HPDE6-E6E7 (cell line): ENCODE results near the gene RILP.

ENCODE experiments used
- DNase-seq: peaks from one replicate; pipeline ENCODE4 v3.0.0; 2011; ENCODE audit warnings: missing footprints; ENCODE audit errors: extremely low spot score

Gene RILP

DNA sequence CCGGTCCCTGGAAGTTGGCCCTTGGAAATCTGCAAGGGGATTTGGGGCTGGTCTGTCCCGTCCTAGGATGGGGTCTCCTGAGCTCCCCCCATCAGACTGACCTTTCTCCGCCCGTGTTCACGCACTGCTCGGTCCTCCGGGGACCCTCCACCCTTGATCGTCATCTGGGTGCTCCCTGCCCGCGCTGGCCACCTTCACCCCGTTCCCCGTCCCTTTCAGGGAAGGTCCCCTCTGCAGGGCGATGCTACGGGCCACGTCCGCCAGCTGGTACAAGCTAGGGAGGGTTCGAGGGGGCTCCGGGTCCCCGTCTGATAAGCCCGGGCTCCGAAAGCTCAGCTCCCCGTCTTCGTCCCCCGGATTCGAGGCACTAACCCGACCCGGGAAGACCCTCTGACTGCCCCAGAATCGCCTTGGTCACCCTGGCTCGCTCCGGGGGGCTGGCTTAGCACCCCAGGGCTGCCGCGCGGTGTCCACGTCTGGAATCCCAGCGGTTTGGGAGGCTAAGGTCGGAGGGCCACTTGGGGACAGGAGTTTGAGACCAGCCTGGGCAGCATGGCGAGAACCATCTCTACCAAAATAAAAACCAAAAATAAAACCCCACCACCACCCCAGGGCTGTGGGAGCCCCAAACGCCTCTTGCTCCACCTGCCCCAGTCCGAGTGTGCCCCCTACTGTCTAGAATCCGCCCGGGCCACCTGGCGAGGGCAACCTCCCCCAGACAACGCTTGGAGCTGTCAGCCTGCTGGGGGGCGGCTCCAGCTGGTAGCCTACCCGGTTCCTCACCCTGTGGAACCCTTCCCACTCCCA lies 20.0 kb downstream of the RILP start:
- DNase-seq, result no peak

DNA sequence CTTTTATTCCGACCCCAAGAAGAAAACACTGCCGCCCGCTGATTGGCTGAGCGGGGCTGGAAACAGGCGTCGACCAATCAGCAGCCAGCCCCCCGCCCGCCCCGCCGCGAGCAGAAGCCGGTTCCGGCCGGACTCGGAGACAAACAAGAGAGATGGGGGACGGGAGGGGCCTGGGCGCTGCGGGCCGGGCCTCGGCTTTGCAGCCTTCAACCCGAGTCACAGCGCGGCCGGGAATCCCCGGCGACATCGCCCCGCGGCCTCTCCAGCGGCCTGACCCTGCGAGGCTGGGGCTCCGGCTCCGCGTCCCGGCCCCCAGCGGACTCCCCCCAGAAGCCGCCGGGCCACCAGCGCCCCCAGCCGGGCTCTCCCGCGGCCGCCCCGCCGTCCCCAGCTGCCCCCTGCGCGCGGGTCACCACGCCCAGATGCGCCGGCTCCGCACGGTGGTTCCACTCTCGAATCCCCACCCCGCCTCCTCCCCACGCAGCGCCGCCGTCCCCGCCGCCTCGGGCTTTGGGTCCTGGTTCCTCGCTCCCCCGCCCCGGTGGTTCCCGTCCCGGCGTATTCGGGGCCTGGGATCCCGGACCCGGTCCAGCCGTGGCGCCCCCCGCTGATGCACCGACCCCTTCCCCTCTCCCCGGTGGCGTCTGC lies 20.7 kb downstream of the RILP start:
- DNase-seq, result peak; percentile 97

DNA sequence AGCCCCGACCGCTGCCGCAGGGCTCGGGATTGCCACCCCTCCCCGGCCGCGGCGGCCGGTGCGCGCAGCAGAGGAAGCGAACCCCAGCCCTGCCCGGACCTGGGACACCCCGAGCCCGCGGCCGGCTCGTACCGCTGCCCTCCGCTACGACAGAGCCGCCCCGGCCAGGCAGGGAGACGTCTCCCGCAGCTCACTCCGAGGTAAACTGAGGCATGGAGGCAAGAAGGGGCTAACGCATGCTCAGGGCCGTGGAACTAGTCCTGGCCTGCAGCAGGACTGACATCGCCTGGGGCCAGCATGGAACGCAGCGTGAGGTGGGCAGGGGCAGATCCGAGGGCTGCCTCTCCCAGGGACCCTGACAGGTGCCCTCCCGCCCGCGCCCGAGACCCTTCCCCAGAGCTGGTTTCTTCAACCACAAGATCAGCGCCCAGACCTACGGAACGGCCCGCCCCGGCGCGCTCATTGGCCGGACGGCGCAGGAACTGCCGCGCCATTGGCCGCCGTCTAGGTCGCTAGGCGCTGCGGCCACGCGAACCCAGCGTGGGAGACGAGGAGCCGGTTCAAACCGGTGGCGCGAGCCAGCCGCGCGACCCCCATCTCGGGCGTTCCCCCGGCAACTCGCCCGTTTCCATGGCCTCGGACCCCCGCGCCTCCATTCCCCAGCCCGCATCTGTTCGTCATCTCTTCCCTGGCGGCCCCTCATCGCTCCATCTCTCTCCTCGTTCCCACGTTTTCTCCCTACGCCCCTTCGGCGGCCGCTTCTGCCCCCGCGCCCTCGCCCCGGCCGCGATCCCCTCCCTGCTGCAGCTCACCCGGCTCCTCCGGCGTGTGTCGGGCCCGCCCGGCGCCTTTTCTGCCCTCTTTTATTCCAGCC lies 21.4 kb downstream of the RILP start, which contains the start of gene SLC43A2:
TSS of gene SLC43A2 (minus strand) at position 853 of the 874 bp plus-strand sequence. CDS start 960 bp downstream, outside the sequence.
- DNase-seq, result peak; percentile 87

DNA sequence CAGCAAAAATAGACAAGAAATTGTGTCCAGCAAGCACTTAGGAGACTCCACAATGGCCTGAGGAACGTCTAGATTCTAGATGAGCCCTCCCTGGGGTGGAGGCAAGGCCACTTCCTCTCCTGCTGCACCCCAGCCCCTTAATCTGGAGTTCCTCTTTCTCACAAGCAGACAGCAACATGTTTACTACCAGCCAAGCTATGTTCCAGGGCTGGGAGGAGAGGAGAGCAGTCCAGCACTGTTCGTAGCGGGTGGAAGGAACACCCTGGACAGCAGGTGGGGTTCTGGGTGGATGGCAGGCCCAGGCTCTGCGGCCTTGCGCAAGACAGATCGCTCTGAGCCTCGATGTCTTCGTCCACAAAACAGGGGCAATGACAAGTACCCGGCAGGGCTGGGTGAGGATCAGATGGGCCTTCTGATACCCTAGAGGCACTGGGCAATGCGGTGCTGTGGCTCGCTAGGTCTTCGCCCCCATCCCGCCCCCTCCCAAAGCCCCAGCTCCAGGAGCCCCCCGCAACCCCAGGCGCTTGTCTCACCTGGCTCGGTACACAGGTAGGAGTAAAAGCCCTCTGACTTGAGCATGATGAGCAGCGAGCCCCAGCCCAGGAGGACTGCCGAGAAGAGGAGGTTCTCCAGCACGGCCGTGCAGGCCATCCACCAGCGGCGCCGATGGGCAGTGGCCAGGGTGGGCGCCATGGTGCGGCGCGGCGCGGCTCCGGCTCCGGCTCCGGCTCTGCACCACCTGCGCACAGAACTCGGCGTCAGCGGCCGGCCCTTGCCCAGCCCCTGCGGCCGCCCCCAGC lies 22.3 kb downstream of the RILP start:
- DNase-seq, result no peak

DNA sequence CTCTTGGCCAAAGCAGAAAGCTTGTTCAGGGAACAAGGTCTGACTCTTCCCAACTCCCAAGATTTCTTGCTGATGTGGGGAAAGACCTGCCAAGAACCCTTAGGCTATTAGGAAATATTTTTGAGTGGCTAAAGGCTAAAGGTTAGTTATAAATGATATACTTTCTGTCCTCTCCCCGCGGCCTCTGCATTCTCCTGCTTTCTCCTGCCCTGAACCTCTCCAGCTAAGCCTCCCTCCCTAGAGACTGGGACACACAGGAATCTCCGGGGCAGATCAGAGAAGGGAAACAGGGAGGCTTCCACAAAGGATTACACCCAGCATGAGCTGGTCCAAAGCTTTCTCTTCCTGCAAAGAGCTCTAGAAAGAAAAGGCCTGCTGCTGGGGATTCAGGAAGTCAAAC lies 23.3 kb downstream of the RILP start:
- DNase-seq, result no peak

DNA sequence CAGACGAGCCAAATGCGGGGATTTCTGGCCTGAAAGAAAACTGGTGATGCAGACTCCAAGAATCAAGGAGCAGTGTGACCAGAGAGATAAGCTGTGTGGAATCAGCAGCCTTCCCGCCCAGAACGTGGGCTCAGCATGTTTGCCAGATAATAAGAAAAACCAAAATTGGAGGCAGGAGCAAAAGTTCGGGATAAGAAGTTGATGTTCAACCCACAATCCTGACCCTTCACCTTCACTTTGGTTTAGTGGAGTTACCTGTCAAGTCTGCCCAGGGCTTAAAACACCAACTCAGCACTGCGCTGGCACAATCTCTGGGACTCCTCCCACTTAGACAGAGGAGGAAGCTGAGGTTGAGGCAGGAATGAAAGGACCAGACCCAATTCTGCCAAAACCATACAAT lies 24.1 kb downstream of the RILP start:
- DNase-seq, result no peak

DNA sequence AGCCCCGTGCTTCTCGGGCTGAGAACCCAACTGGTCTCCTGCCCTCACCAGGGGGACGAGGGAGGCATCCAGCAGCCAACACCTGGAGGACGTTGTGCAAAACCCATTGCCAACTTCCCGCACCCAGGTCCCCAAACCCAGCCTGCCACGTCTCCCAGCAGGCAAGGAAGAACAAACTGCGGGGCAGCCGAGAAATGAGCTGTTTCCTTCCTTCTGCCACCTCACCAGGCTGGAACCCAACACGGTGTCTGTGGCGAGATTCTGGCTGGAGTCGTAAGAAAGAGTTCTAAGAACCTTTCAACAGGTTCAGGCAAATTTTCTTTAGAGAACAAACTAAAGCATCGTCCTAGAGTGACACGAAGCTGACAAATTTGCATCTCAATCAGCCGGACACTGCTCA lies 24.6 kb downstream of the RILP start:
- no peak for DNase-seq

DNA sequence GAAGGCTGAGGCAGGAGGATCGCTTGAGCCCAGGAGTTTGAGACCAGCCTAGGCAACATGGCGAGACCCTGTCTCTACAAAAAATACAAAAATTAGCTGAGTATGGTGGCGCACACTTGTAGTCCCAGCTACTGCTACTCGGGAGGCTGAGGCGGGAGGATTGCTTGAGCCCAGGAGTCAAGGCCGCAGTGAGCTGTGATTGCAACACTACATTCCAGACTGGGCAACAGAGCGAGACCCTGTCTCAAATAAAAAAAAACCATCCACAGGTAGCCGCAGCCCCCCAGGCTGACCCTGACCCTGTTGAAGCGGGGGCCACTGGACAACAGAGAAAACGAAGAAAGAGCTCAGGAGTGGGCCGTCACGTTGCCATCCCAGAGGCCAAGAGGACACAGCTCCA lies 25.0 kb downstream of the RILP start:
- DNase-seq, result no peak

DNA sequence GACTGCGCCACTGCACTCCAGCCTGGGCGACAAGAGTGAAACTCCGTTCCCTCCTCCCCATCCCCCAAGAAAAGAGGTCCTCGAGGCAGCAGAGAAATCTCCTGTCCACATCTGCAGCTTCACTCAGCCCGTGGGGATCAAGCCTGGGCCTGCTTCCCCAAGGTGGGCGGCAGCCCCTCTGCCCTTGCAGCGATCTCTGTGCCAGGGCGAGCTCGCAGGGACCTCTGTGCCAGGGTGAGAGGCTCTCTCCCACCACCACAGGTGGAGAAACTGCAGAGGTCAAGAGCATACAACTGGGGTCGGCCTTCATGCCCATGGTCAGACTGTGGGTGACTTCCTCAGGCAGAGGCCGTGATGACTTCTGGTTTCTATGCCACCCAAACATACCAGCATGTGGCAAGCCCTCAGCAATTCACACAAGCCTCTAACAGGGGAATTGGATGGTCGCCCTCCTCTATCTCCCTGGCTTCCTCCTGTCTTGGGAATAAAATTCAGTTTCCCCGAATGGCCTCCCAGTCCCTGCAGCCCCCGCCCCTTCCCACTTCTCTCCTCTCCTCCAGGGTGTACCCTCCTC lies 26.5 kb downstream of the RILP start:
- no peak for DNase-seq

DNA sequence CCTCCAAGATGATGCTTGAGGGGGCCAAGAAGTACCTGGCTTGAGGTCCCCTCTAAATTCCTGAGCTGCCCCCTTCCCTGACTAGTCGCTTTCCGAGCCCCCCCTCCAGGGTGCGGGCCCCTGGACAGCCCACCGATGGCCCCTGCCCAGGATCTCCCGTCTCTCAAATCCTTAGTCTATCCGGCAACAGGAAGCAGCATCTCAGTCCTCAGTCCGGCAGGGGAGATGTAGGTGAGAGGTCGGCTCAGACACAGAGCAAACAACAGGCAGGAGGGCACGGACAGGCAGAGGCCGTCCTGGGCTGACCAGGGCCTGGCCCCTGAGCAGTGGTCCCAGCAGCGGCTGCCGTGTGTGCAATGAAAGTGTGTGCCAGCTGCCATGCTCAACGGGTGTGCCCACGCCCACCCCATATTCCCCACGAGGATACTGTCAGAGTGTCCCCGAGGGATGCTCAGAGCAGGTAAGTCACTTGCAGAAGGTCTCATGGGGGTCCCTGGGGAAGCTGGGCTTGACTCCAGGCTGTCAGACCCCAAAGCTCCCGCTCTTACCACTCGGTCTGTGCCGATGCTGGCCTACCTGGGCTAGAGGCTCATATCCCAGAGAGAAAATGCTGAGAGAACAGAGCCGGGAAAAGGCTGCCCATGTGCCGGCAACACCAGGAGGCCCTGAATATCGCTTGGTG lies 28.3 kb downstream of the RILP start:
- DNase-seq, result no peak

DNA sequence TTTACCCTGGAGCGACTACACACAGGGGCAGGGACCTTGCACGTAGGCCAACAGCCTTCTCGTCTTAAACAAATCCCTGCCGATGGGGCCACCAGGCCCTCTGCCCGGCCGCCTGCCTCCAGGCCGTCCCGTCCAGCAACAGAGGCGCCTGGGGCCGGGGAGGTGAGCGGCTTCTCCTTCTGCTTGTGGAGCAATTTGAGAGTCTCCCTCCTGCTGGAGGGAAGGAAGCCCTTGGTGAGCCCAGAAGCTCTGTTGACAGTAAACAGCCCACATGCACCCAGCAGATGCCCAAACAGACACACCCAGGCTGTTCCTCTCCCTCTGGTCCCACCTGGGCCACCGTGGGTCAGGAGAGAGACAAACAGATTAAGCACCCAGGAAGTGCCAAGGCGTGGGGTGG lies 29.2 kb downstream of the RILP start:
- no peak for DNase-seq

DNA sequence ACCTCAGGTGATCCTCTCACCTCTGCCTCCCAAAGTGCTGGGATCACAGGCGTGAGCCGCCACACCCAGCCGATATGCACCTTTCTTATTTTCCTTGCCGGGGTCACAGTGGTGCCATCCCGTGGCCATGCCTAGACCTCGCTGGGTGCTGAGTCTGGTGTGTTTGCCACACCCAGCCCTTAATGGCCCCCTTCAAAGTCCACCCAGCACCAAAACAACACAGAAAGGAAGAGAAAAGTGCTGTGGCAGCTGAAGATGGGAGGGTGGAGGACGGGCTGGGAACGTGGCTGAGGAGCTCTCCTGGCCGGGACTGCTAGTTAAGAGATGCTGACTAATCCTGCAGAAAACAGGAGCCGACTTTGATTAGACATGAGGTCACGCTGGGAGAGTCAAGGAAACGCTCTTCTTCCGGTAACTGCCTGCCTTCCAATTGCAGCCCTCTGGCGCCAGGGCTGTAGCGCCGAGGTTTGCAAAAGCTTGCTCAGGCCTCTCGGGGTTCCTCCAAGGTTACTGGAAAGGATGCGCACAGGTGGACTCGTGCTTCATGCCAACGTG lies 32.0 kb downstream of the RILP start:
- peak; percentile 60 for DNase-seq

DNA sequence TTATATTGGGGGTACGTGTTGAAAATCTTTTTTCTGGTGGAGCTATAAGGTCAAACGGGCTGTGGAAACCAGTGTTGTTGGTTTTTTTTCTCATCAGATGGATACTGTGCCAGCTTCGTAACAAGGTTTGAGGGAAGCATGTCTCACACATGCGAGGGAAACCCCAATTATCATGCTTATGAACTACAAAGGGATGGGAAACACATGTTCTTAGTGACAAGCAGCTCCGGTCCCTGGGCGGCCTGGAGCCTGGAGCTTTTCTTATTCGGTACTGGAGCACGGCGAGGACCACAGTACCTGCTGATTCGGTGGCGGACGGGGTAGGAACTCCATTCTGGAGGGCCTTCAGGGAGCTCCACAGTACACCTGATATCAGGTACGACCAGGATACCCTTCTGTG lies 33.6 kb downstream of the RILP start:
- no peak for DNase-seq

DNA sequence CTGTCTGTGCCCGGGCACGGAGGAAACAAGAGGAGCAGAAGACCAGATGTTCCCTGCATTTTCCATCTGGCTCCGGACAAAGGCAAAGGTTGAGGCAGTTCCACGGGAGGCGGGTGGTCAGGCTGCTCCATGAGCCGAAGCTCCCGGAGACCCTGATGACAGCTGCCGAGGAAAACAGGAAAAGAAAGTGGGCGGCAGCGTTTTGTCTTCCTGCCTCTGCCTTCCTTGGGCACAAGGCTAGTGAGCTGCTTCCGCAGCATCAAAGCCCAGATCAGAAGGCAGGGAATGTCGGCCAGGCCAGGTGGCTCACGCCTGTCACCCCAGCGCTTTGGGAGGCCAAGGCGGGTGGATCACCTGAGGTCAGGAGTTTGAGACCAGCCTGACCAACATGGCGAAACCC lies 37.3 kb downstream of the RILP start:
- DNase-seq, result no peak

DNA sequence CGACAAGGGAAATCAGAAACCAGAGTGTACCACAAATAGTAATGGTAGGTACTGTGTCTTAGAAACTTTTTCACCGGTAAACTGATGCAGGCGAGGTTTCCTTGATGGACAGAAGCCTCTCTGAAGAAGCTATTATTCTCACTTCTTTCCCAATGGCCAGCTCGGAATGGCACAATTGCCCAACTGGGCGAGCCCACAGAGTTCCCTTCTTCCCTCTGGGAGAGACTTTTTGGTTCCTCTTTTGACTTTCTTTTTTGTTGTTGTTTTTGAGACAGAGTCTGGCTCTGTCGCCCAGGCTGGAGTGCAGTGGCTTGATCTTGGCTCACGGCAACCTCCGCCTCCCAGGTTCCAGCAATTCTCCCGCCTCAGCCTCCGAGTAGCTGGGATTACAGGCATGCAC lies 38.0 kb downstream of the RILP start:
- no peak for DNase-seq

DNA sequence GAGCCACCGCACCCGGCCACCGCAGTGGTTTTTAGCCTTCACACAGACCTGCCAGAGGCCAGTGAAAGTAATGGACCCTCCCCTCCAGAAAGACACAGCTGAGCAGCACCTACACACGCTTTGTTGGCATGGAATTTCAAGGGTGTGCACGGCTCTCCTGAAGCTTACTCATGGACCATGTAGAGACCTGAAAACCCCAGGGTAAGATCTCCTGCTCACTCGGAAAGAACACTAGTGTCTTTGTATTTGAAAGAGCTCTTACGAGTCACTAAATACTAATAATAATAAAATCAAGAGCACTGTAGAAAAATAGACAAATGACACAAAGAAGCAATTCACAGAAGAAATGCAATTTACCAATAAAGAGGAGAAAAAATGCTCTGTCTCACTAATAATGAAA lies 41.0 kb downstream of the RILP start:
- DNase-seq, result no peak

DNA sequence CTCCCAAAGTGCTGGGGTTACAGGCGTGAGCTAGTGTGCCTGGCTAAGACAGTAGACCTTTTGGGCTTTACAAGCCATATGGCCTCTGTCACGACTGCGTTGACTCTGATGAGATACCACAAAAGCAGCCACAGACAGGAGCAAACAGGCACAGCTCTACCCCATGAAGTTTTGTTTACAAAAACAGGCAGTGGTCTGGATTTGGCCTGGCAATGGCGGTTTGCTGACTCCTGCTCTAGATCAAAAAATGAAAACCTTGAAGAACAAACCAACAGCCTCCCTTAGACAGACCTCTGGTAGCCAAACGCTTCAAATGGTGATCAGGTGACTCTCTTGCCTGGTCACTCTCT lies 41.7 kb downstream of the RILP start:
- no peak for DNase-seq

DNA sequence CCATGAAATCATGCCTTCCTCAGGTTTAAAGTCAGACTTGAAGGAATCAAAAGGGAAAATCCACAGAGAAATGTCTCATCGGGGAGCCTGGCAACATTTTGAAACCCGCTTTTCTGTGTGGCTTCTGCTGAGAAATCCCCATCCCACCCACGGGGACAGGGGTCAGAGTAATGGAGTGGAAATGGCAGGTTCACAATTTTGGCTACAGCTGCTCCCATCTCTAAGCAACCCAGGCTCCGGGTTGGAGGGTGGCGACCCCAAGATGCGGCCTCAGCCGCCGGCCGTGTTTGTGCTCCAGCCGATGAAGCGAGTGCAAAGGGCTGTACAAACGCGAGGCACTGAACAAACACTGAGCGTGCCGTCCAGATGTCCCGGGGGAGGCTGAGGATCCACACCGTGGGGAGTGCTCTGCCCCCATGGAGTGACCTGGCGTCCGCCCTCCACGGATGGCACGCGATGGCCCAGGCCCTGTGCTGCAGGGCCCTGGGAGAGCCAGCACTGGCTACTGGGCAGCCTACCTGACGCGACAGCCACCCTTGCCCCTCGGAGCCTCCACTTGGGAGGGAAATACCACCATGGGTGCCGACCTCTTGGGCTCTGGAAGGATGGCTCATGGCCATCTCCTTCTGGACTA lies 43.2 kb downstream of the RILP start:
- no peak for DNase-seq

DNA sequence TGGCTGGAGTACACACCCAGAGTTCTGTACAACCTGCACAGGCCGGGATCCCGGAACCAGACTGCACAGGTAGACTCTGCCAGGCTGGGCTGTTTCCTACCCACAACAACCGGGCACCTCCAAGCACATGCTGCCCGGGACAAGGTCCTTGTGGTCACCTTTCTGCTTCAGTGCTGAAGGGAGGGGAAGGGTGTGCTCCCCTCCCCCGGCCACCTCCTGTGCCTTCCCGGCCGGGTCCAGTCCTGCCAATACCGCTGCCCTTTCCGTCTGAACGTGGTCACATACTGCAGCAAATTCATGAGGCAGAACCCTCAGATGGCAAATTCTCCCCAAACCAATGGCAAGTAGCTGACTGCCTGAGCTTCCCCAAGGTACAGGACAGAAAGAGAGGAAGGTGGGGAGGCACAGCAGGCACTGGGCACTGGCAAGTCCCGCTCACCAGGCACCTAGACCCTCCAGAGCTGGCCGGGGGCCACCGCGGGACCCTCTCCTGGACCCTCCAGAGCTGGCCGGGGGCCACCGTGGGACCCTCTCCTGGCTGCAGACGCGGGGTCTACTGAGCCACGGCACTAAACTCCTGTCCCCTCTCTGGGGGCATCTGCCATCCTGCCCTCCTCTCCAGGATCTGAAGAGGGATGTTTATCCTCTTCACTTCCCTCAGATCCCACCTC lies 43.9 kb downstream of the RILP start:
- no peak for DNase-seq
